Measurements from ENCODE around the gene CCNJL.

CCNJL gene

DNA sequence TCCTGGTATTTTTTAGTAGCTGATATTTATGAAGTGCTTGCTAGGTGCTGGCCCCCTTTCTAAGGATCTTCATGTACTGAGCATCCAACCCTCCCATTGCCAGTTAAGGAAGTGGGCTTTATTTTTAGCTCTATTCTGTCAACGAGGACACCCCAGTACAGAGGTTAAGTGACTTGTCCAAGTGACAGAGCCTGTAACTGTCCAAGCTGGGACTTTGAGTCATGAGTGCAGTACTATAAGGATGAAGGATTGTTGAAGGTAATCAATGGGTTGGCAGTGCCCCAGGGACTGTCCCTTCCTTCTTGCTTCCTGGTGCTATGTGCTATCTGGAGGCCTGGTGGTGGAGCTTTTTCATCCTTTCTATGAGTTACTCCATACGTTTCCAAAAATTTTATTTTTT lies 101.0 kb downstream of the CCNJL start:
- DNase-seq = no peak

DNA sequence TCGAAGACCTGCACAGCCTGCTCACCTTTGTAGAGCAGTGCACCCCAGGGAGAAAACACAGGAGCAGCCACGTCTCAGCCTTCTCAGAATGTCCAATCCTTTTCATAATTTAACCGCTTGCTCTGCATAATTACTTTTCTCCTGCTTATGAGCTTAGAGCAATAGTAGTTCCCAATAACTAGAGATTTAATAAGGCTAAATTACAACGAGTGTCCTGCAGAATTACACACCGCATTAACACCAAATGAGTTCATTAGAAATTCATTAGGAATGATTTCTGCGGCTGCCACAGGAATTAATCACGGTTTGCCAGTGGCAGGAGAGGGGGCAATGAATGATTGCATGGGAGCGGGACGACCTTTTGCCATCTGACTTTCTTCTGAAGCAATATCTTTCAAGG lies 101.8 kb downstream of the CCNJL start:
- DNase-seq = no peak

- DNase-seq = no peak
These were observed 102.4 kb downstream of the CCNJL start for GRCh38 chr5:160209917-160210316.

DNA sequence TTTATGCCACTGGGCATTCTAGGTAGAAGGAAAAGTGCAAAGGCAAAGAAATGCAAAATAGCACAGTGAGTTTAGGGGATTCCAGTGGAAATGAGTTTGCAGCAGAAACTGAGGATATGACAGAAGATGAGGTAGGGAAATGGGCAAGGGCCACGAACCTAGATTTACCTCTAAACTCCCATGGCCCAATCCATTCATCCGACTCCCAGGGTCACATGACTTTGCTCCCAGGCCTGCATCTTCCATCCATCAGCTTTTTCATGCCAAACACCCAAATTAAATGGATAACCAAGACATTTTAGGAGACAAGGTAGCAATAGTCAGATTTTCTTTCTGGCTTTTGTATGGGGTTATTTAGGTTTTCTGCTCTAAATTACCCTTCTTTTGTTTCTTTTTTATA lies 105.3 kb downstream of the CCNJL start:
- no peak for DNase-seq

Measured in NCI-H1694 treated with DMSO at 0.1 percent for 48 hours (cell line).